Measurements from ENCODE around the gene ALKBH3.

ALKBH3 gene

GRCh38 chr11:43861141-43861540 lies 19.5 kb upstream of the ALKBH3 start:
- POLR2A ChIA-PET = no interaction called here
- no peak for TF ChIP-seq CTCF (IDR thresholded peaks at IDR 0.05; ENCODE audit: insufficient read depth, low read length, missing control alignments)
- CTCF ChIA-PET = no interaction called here
- DNase-seq (ENCODE audit: low read depth, low spot score) = no peak
- no peak overlapping the region for H3K4me3 ChIP-seq (ENCODE audit: low read depth, low read length)

GRCh38 chr11:43866520-43866919 lies 14.1 kb upstream of the ALKBH3 start:
- no peak for TF ChIP-seq CTCF (IDR thresholded peaks at IDR 0.05; ENCODE audit: insufficient read depth, low read length, missing control alignments)
- CTCF ChIA-PET = interaction anchor here (1.1 to 2.3 kb wide), 2 partner anchors 15 to 41 kb away, joined by 4 to 12 read pairs; no protein-coding TSS in a partner anchor
- peak; percentile 24 for DNase-seq (ENCODE audit: low read depth, low spot score)

GRCh38 chr11:43866969-43867368 lies 13.7 kb upstream of the ALKBH3 start:
- no peak for DNase-seq (ENCODE audit: low read depth, low spot score)
- no peak for TF ChIP-seq CTCF (IDR thresholded peaks at IDR 0.05; ENCODE audit: insufficient read depth, low read length, missing control alignments)
- no peak overlapping the region for H3K4me3 ChIP-seq (ENCODE audit: low read depth, low read length)
- POLR2A ChIA-PET = no interaction called here
- CTCF ChIA-PET = interaction anchor here (1.1 to 2.3 kb wide), 2 partner anchors 15 to 41 kb away, joined by 4 to 12 read pairs; no protein-coding TSS in a partner anchor

More at GRCh38 chr11:43866520-43866919, 14.1 kb upstream of the ALKBH3 start:
- H3K4me3 ChIP-seq (ENCODE audit: low read depth, low read length) = no peak overlapping the region
- POLR2A ChIA-PET = no interaction called here

- no peak for TF ChIP-seq CTCF (IDR thresholded peaks at IDR 0.05; ENCODE audit: insufficient read depth, low read length, missing control alignments)
- peak; percentile 42 for DNase-seq (ENCODE audit: low read depth, low spot score)
- ChIA-PET CTCF (interaction anchor here (1.1 to 1.2 kb wide), 2 partner anchors 17 to 169 kb away, joined by 4 read pairs; no protein-coding TSS in a partner anchor), POLR2A (no interaction called here)
- no peak overlapping the region for H3K4me3 ChIP-seq (ENCODE audit: low read depth, low read length)
Measured at GRCh38 chr11:43868852-43869567, 11.6 kb upstream of the ALKBH3 start.

GRCh38 chr11:43871051-43871450 lies 9.6 kb upstream of the ALKBH3 start:
- DNase-seq (ENCODE audit: low read depth, low spot score) = no peak
- TF ChIP-seq CTCF (IDR thresholded peaks at IDR 0.05; ENCODE audit: insufficient read depth, low read length, missing control alignments) = no peak
- H3K4me3 ChIP-seq (ENCODE audit: low read depth, low read length) = no peak overlapping the region
- CTCF ChIA-PET = interaction anchor here (0.9 kb wide), 1 partner anchor 10 kb away, joined by 3 read pairs; the partner anchor contains the start of gene ALKBH3
- POLR2A ChIA-PET = no interaction called here

- CTCF ChIA-PET = interaction anchor here (1.2 to 1.6 kb wide), 3 partner anchors 10 to 48 kb away, joined by 3 to 6 read pairs (median 5); no protein-coding TSS in a partner anchor
- POLR2A ChIA-PET = no interaction called here
- no peak overlapping the region for H3K4me3 ChIP-seq (ENCODE audit: low read depth, low read length)
- no peak for TF ChIP-seq CTCF (IDR thresholded peaks at IDR 0.05; ENCODE audit: insufficient read depth, low read length, missing control alignments)
- DNase-seq (ENCODE audit: low read depth, low spot score) = no peak
Measured at GRCh38 chr11:43872995-43873394, 7.6 kb upstream of the ALKBH3 start.
